ENCODE data around the gene C14orf119.

The C14orf119 gene

DNA sequence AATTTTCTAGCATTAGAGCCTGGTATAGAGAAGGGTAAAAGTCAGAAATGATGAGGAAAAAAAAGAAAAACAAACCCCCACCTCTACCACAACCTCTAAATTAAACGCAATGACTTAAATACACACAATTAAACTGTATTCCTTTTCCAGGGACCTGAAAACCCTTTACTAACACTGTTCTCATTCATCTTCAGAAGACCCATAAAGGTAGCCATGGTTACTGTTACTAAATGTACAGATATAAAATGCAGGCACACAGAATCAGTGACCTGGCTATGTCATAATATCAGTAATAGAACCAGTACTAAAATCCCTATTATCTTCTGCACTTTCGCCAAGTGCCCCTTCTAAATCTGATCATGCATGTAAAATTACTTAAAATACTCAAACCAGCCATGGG is 1.8 kb upstream of the C14orf119 start:
- DNase-seq (ENCODE audit: insufficient read length): no peak
- no peak for TF ChIP-seq TAF1 (IDR thresholded peaks at IDR 0.05; ENCODE audit: borderline replicate concordance, low read depth, low read length)
- no peak for TF ChIP-seq POLR2AphosphoS5 (IDR thresholded peaks at IDR 0.05; ENCODE audit: low read depth, low read length)
- no peak for TF ChIP-seq POLR2A (IDR thresholded peaks at IDR 0.05; ENCODE audit: low read depth, low read length)
- no peak for FAIRE-seq

DNA sequence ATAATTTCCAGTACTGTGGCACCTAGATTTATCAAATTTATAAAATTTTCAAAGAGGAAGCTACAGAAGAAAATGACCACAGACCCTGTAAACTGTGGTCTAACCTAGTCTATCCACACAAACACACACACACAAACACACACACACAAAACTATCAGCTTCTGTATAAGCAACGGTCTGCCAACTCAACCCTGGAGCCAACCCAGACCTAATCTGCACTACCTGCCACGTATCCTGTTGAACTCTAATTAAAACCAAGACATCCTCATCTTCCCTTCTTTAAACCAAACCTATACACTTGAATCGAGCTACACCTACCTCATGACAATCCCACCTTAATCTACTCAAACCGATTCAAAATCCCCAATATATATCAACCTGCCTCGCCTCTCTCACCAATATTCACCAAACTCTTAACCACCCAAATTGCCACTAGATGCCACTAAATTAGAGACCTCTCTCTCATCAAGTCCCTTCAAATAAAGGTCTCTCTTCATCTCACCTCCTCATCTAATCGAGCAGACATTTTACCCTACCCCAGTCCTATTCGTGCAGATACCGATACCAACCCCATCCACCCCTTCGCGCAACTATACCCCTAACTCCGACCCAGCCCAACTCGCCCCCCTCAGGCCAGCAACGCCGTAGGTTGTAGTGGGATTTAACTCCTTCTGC is 1.2 kb upstream of the C14orf119 start:
- TF ChIP-seq POLR2A (IDR thresholded peaks at IDR 0.05; ENCODE audit: low read depth, low read length): no peak
- no peak for TF ChIP-seq TAF1 (IDR thresholded peaks at IDR 0.05; ENCODE audit: borderline replicate concordance, low read depth, low read length)
- TF ChIP-seq POLR2AphosphoS5 (IDR thresholded peaks at IDR 0.05; ENCODE audit: low read depth, low read length): no peak
- DNase-seq (ENCODE audit: insufficient read length) (no peak), FAIRE-seq (peak; percentile 87)

DNA sequence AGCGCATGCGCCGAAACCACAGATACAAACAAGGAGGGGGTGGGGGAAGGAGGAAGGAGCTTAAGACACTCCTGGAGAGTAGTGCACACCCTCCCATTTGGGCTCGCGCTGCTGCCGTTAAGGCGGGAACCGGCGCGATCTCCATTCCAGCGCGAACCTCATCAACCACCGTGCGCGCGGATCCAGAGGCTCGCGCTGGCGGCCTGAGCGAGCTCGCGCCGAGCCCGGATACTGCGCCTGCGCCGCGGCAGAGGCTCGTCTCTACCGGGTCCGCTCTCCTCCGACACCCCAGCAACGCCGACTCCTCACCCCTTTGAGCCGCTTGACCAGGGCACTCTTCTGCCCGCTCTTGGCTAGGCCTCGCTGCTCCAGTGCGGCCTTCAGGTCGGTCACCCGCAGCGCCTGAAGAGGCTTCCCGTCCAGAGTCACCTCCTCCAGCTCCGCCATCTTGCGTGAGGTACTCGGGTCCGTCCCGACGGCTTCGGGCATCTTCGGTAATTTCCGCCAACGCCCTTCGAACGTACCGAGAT is 574 bp upstream of the C14orf119 start, which contains the start of gene ACIN1:
TSS of gene ACIN1 (minus strand) at position 471 of the 530 bp plus-strand sequence. CDS start at position 447, 24 bp downstream.
- FAIRE-seq (no peak), DNase-seq (ENCODE audit: insufficient read length) (peak; percentile 53)
- TF ChIP-seq POLR2AphosphoS5 (IDR thresholded peaks at IDR 0.05; ENCODE audit: low read depth, low read length): peak; percentile 80
- peak; percentile 90 for TF ChIP-seq TAF1 (IDR thresholded peaks at IDR 0.05; ENCODE audit: borderline replicate concordance, low read depth, low read length)
- TF ChIP-seq POLR2A (IDR thresholded peaks at IDR 0.05; ENCODE audit: low read depth, low read length): peak; percentile 72

DNA sequence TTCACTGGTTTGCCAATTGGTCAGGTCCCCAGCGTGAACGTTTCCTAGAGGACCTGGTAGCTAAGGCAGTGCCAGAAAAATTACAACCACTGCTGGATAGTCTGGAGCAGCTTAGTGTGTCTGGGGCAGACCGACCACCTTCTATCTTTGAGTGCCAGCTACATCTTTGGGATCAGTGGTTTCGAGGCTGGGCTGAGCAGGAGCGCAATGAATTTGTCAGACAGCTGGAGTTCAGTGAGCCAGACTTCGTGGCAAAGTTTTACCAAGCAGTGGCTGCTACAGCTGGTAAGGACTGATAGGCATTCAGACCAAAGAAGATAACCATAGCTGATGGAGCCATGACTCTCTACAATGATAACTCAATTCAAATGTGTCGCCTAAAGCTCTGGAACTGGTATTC is 2.5 kb downstream of the C14orf119 start:
- TF ChIP-seq TAF1 (IDR thresholded peaks at IDR 0.05; ENCODE audit: borderline replicate concordance, low read depth, low read length) (no peak), POLR2AphosphoS5 (IDR thresholded peaks at IDR 0.05; ENCODE audit: low read depth, low read length) (no peak), POLR2A (IDR thresholded peaks at IDR 0.05; ENCODE audit: low read depth, low read length) (no peak)
- no peak for DNase-seq (ENCODE audit: insufficient read length)
- no peak for FAIRE-seq

DNA sequence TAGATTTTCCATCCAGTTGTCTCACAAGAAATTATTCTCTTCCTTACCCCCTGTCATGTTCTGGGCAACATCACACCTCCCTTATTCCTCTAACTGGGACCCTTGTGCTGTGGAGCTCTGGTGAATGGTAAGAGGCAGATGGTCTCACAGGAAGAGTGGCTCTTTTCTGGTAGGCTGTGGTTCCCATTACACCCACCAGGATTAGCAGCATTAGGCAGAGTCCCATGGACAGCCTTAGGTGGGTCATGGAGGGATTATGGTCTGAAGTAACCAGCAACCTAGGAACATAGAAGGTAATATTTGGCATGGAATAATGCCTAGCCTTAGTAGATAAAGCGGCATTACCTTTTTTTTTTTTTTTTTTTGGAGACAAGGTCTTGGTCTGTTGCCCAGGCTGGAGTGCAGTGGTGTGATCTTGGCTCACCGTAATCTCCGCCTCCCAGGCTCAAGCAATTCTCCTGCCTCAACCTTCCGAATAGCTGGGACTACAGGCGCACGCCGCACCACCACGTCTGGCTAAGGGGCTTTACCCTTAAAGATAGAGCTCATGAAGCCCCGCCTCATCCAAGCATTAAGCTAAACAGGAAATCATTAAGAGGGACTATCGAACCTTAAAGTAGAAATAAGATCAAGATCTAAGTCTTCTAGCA is 4.0 kb downstream of the C14orf119 start:
- FAIRE-seq: no peak
- TF ChIP-seq POLR2A (IDR thresholded peaks at IDR 0.05; ENCODE audit: low read depth, low read length) (no peak), POLR2AphosphoS5 (IDR thresholded peaks at IDR 0.05; ENCODE audit: low read depth, low read length) (no peak), TAF1 (IDR thresholded peaks at IDR 0.05; ENCODE audit: borderline replicate concordance, low read depth, low read length) (no peak)
- no peak for DNase-seq (ENCODE audit: insufficient read length)

DNA sequence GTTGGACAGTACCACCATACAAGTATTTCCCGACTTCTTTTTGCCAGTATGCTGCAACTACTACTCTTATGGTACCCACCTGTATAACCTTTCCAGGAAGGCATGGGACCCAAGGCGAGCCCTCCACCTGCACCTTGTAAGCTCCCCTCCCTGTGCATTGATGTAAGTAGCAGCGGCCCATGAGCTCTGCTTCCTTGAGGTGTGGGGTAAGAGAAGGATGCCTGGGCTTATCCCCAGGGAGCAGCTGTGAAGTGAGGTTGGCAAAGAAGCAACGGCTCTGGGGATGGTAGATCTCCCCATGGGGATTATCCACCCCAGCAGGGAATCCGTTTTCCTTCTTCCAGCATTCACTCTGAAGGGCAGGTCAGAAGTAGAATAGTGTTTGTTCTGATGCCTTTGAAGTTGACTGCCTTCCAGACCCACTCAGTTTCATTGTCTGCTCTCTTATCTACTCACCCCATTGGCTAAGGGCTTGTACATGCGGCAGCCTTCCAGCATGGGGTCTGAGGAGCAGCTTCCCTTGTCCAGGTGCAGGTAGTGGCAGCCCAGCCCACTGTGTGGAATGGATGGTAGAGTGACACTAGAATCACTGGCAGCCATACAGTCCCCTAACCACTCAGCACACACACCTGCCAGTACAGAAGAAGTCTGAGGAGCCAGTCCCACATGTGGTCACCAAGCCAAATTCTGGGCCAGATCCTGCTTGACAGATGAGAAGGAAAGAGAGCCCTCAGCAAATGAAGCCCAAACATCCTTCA is 6.1 kb downstream of the C14orf119 start:
- TF ChIP-seq TAF1 (IDR thresholded peaks at IDR 0.05; ENCODE audit: borderline replicate concordance, low read depth, low read length): no peak
- no peak for TF ChIP-seq POLR2AphosphoS5 (IDR thresholded peaks at IDR 0.05; ENCODE audit: low read depth, low read length)
- TF ChIP-seq POLR2A (IDR thresholded peaks at IDR 0.05; ENCODE audit: low read depth, low read length): no peak
- FAIRE-seq: no peak
- DNase-seq (ENCODE audit: insufficient read length): no peak

DNA sequence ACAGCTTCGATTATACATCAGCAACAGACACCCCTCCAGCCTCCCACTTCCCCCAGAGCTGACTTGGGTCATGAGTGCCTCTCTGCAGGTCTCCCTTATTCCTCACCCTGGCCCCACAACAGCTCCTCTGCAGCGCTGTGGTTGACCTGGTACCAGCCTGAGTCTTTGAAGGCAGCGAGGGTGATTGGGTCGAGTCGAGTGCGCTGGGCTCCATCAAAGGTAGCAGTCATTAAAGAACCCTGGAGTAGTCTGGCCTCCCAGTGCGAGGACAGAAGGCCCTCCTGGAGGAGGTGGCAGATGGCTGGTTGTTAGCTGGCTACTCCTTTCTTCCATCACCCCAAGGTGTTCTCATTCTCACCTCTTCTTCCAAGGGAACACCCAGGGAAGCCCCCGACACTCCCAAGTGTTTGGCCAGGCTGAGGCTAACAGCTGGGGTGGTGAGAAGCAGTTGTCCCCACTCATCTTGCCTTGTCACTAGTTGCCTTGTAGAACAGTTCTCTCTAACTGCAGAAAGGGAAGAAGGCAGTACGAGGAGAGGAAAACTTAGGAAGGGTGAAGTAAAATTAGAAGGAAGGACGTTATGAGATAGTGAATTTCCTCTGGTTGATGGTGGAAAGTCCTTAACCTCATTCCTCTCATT is 6.8 kb downstream of the C14orf119 start:
- FAIRE-seq (no peak), DNase-seq (ENCODE audit: insufficient read length) (no peak)
- TF ChIP-seq POLR2AphosphoS5 (IDR thresholded peaks at IDR 0.05; ENCODE audit: low read depth, low read length): no peak
- no peak for TF ChIP-seq TAF1 (IDR thresholded peaks at IDR 0.05; ENCODE audit: borderline replicate concordance, low read depth, low read length)
- TF ChIP-seq POLR2A (IDR thresholded peaks at IDR 0.05; ENCODE audit: low read depth, low read length): no peak

DNA sequence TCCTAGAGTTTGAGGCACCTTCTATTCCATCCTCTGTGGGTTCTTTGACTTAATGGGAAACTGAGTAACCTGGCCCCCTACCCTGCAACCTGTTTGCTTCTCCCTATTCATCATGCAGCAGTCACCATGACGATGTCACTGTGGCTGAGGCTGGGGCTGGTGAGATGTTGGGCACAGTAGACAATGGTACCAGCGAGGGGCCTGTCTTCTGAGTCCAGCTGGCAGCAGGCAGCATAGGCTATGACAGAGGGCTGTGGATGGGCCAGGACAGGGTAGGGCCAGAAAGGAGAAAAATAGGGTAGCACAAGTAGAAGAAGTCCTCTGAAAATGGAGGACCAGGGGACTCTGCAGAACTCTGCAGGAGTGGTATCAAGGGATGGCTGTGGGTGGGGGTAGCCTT is 7.5 kb downstream of the C14orf119 start:
- DNase-seq (ENCODE audit: insufficient read length) (no peak), FAIRE-seq (no peak)
- TF ChIP-seq POLR2AphosphoS5 (IDR thresholded peaks at IDR 0.05; ENCODE audit: low read depth, low read length) (no peak), POLR2A (IDR thresholded peaks at IDR 0.05; ENCODE audit: low read depth, low read length) (no peak), TAF1 (IDR thresholded peaks at IDR 0.05; ENCODE audit: borderline replicate concordance, low read depth, low read length) (no peak)

DNA sequence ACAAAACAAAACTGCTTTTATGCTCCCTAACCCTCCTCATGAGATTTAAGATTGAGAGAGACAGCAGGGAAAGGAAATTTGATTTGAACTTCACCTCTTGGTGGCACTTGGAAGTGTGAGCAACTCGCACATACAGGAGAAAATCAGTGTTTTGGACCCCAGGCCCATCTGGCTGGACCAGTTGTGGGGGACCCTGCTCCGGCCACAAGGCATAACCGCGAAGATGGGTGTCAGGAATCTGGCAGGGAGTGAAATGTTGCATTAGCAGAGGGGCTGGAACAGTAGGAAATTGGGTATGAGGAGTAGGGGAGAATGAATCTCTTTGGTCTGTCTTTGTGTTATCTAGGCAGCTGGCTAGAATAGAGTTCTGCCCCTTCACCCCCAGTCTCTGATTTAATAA is 8.3 kb downstream of the C14orf119 start:
- FAIRE-seq (no peak), DNase-seq (ENCODE audit: insufficient read length) (no peak)
- no peak for TF ChIP-seq POLR2A (IDR thresholded peaks at IDR 0.05; ENCODE audit: low read depth, low read length)
- no peak for TF ChIP-seq TAF1 (IDR thresholded peaks at IDR 0.05; ENCODE audit: borderline replicate concordance, low read depth, low read length)
- no peak for TF ChIP-seq POLR2AphosphoS5 (IDR thresholded peaks at IDR 0.05; ENCODE audit: low read depth, low read length)

DNA sequence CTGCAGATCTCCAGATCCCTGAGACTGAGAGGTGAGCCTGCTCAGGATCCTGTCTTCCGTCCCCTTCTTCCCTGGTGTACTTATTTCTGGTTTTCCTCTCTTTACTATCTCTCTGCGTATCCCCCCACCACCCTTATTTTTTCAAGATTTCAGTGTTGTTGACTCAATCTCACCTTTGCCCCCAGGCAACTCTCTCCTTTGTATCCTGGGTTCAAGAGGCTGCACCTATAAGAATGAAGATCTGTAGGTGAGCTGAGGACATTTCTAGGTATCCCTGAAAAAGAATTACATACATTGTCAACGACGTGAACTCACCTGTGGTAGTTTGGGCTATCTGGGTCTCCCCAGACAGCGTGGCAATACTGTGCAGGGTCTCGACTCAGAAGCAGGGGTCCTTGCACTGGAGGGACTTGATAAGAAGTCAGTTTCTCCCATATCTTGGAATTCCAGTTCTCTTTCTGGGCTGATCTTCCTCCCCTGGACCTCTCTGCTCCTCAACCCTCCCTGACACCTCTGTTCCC is 8.8 kb downstream of the C14orf119 start:
- FAIRE-seq (no peak), DNase-seq (ENCODE audit: insufficient read length) (no peak)
- TF ChIP-seq POLR2A (IDR thresholded peaks at IDR 0.05; ENCODE audit: low read depth, low read length) (no peak), TAF1 (IDR thresholded peaks at IDR 0.05; ENCODE audit: borderline replicate concordance, low read depth, low read length) (no peak), POLR2AphosphoS5 (IDR thresholded peaks at IDR 0.05; ENCODE audit: low read depth, low read length) (no peak)
